ENCODE results near the gene PRKAR1B. TPM values are rescaled to one million over a fixed set of nuclear protein-coding genes. Genes with fewer than 3 reads are reported as not detected.

The PRKAR1B gene
- total RNA-seq, 2 experiments from 2014 or later: 48.7 to 49.9 TPM

DNA sequence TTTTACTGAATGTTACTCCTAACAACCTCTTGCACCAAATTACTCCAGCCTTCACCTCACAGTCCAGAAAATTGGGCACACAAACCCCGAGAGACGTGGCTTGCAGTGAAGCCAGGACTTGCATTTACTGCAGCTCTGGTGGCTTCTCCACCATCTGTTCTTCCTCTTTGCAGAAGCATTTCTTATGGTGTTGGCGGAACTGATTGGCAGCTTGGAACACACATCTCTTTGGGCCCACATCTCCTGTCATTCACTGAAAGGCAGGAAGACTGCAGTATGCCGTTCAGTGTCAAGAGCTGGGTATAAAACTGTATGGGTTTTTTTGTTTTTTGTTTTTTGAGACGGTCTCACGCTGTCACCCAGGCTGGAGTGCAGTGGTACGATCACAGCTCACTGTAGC, 38.3 kb upstream of the PRKAR1B start:
- H3K36me3 Mint-ChIP-seq (ENCODE audit: low read depth): peaks cover 26% of the 10 kb centered on the region
- DNase-seq: no peak
- no peak overlapping the region for H3K27ac Mint-ChIP-seq
- ATAC-seq: no peak
- H3K4me1 Mint-ChIP-seq (ENCODE audit: low read depth): no peaks in the 10 kb centered on the region
- CTCF ChIA-PET: interaction anchor here (1.0 kb wide), 1 partner anchor 443 kb away, joined by 3 read pairs; no protein-coding TSS in a partner anchor
- no peak overlapping the region for H3K4me3 Mint-ChIP-seq
- intact Hi-C loops (cut with micrococcal nuclease): no loop called here
- H3K9me3 Mint-ChIP-seq: no peaks in the 10 kb centered on the region
- POLR2A ChIA-PET: no interaction called here
- TF ChIP-seq, protein P1, sequence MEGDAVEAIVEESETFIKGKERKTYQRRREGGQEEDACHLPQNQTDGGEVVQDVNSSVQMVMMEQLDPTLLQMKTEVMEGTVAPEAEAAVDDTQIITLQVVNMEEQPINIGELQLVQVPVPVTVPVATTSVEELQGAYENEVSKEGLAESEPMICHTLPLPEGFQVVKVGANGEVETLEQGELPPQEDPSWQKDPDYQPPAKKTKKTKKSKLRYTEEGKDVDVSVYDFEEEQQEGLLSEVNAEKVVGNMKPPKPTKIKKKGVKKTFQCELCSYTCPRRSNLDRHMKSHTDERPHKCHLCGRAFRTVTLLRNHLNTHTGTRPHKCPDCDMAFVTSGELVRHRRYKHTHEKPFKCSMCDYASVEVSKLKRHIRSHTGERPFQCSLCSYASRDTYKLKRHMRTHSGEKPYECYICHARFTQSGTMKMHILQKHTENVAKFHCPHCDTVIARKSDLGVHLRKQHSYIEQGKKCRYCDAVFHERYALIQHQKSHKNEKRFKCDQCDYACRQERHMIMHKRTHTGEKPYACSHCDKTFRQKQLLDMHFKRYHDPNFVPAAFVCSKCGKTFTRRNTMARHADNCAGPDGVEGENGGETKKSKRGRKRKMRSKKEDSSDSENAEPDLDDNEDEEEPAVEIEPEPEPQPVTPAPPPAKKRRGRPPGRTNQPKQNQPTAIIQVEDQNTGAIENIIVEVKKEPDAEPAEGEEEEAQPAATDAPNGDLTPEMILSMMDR (IDR thresholded peaks at IDR 0.05): no peak
- H3K27me3 Mint-ChIP-seq: no peaks in the 10 kb centered on the region

DNA sequence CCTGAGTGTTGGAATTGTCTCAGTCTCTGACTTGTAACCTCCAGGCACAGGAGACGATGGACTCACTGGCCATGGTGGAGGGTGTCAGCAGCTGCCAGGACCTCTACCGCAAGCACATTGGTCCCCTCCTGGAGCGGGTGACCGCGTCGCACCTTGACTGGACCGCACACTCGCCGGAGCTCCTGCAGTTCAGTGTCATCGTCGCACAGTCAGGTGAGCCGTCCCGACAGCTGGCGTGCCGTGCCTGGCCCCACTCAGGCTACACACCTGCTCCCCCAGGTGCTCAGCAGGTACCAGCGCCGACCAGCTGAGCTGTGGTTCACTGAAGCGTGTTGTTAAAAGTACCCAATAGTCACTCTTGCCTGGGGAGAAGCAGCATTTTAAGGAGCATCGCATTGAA, 36.7 kb upstream of the PRKAR1B start:
- Mint-ChIP-seq H3K9me3 (no peaks in the 10 kb centered on the region), H3K27ac (no peak overlapping the region), H3K4me3 (no peak overlapping the region), H3K27me3 (no peaks in the 10 kb centered on the region), H3K36me3 (ENCODE audit: low read depth) (peaks cover 36% of the 10 kb centered on the region), H3K4me1 (ENCODE audit: low read depth) (no peaks in the 10 kb centered on the region)
- ATAC-seq: no peak
- POLR2A ChIA-PET: no interaction called here
- TF ChIP-seq, protein P1 (IDR thresholded peaks at IDR 0.05): no peak
- CTCF ChIA-PET: no interaction called here
- intact Hi-C loops (cut with micrococcal nuclease): no loop called here
- no peak for DNase-seq

DNA sequence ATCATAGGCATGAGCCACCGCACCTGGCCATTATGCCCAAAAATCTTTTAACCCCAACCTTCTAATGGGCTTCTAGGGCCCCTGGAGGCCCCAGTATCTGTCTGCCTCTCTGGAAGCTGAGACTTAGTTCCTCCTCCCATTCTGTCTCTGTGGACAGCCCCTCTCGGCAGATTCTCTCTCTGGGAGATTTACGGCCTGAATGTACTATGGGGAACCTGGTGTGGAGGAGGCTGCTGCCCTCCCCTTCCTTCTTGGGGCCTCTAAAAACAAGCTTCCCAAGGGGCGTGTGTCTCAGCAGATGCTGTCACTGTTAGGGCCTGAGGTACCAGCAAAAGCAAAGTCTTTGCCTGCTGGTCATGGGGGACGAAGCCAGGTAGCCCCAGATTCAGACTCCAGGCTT, 35.8 kb upstream of the PRKAR1B start:
- CTCF ChIA-PET: no interaction called here
- TF ChIP-seq, protein P1 (IDR thresholded peaks at IDR 0.05): no peak
- no peaks in the 10 kb centered on the region for H3K27me3 Mint-ChIP-seq
- no peak overlapping the region for H3K4me3 Mint-ChIP-seq
- H3K27ac Mint-ChIP-seq: no peak overlapping the region
- POLR2A ChIA-PET: no interaction called here
- ATAC-seq (no peak), DNase-seq (no peak)
- H3K4me1 Mint-ChIP-seq (ENCODE audit: low read depth): no peaks in the 10 kb centered on the region
- peaks cover 40% of the 10 kb centered on the region for H3K36me3 Mint-ChIP-seq (ENCODE audit: low read depth)
- H3K9me3 Mint-ChIP-seq: no peaks in the 10 kb centered on the region
- intact Hi-C loops (cut with micrococcal nuclease): no loop called here

DNA sequence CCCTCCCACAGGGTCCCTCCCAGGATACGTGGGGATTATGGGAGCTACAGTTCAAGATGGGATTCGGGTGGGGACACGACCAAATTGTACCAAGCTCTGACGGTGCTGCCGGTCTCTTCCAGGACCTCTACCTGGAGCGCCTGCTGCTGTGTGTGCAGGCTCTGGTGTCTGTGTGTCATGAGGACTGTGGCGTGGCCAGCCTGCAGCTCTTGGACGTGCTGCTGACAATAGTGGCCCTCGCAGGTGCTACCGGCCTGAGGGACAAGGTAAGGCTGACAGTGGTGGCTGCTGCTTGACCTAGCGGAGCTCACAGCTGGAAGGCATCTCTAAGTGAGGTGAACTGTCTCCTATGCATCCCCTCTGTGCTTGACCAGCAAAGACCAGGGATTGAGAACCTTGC, 34.5 kb upstream of the PRKAR1B start:
- Mint-ChIP-seq H3K27me3 (no peaks in the 10 kb centered on the region), H3K4me3 (no peak overlapping the region), H3K36me3 (ENCODE audit: low read depth) (peaks cover 36% of the 10 kb centered on the region), H3K9me3 (no peaks in the 10 kb centered on the region), H3K27ac (no peak overlapping the region), H3K4me1 (ENCODE audit: low read depth) (no peaks in the 10 kb centered on the region)
- intact Hi-C loops (cut with micrococcal nuclease): no loop called here
- ChIA-PET CTCF (no interaction called here), POLR2A (interaction anchor here (1.1 kb wide), 1 partner anchor 10 kb away, joined by 3 read pairs; no protein-coding TSS in a partner anchor)
- no peak for DNase-seq
- TF ChIP-seq, protein P1 (IDR thresholded peaks at IDR 0.05): no peak
- ATAC-seq: no peak

DNA sequence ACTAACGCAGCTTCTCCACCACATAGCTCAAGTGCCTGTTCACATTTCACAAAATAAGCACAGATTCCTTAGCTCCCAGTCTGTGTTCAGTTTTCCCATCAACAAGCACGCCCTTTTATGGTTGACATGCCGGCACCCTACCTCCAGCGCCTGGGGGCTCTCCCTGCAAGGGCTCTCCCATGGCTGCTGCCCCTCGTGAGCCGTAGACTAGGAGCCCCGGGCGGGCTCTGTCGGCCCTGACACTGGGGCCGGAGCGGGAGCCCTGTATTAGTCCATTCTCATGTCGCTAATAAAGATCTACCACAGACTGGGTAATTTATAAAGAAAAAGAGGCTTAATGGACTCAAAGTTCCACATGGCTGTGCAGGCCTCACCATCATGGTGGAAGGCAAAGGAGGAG, 34.0 kb upstream of the PRKAR1B start:
- TF ChIP-seq, protein P1 (IDR thresholded peaks at IDR 0.05): no peak
- H3K27ac Mint-ChIP-seq: no peak overlapping the region
- intact Hi-C loops (cut with micrococcal nuclease): no loop called here
- ATAC-seq (no peak), DNase-seq (no peak)
- no peaks in the 10 kb centered on the region for H3K4me1 Mint-ChIP-seq (ENCODE audit: low read depth)
- ChIA-PET CTCF (no interaction called here), POLR2A (interaction anchor here (1.1 kb wide), 1 partner anchor 10 kb away, joined by 3 read pairs; no protein-coding TSS in a partner anchor)
- no peak overlapping the region for H3K4me3 Mint-ChIP-seq
- H3K9me3 Mint-ChIP-seq: no peaks in the 10 kb centered on the region
- H3K27me3 Mint-ChIP-seq: no peaks in the 10 kb centered on the region
- H3K36me3 Mint-ChIP-seq (ENCODE audit: low read depth): peaks cover 32% of the 10 kb centered on the region
